ENCODE measurements around the gene CCM2L.

CCM2L gene

DNA sequence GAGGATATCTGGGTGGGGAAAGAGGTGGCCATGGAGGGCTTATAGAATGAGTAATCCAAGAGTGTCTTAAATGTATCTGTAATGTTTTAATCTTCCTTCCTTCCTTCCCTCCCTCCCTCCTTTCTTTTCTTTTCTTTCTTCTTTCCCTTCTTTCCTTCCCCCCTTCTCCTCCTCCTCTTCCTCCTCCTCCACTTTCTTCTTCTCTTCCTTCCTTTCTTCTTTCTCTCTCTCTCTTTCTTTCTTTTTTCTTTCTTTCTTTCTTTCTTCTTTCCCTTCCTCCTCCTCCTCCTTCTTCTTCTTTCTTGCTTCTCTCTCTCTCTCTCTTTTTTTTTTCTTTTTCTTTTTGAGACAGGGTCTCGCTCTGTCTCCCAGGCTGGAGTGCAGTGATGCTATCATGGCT lies 49.0 kb downstream of the CCM2L start:
- no peak for DNase-seq (ENCODE audit: low read depth)

DNA sequence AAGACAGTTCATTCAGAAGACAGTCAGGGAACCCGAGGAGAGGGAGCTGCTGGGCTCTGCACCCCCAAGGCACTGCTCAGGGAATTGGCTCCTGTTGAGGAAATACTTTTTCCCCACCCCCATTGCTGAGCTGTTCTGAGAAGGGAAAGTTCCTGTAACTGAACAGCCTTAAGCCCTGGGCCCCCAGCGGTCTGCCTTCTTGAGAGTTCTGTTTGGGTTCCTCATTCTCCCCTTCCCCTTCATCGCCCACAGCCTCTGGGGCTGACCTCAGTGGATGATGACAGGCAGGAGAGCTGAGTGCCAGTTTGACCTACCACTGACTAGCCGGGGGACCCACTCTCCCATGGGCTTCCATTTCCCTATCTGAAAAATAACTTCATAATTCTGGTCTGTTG lies 52.5 kb downstream of the CCM2L start:
- DNase-seq (ENCODE audit: low read depth), result no peak

DNA sequence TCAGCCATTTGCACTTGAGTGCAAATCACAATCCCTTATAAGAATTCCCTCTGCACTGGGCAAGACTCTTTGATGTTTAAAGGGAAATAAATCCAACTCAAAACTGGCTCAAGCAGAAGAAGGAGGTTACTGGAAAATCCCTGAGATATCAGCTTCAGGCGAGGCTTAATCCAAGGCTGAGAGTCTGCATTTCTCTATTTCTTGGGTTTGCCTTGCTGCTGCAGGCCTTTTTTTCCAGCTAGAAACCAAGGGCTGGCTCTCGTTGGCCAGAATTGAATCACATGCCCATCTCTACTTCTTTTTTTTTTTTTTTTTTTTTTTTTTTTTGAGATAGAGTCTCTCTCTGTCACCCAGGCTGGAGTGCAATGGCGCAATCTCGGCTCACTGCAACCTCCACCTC lies 53.5 kb downstream of the CCM2L start:
- DNase-seq (ENCODE audit: low read depth), result no peak

DNA sequence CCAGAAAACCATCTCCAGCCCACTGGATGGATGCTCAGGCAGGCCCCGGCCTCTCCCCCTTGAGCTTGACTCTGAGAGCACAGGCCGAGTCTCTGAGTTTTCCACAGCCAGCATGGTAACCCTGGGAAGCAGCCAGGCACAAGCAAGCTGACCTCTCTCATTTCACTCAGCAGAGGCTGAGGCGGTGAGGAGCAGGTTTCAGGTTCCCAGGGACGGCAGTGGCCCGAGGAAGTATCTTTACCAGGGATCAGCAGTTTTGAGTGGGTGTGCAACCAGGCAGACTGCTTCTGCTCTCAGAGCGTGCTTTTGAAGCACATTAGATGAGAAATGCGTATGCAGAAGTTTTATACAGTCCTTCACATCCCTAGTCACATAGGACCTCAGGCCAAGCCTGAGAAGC lies 54.4 kb downstream of the CCM2L start:
- no peak for DNase-seq (ENCODE audit: low read depth)

DNA sequence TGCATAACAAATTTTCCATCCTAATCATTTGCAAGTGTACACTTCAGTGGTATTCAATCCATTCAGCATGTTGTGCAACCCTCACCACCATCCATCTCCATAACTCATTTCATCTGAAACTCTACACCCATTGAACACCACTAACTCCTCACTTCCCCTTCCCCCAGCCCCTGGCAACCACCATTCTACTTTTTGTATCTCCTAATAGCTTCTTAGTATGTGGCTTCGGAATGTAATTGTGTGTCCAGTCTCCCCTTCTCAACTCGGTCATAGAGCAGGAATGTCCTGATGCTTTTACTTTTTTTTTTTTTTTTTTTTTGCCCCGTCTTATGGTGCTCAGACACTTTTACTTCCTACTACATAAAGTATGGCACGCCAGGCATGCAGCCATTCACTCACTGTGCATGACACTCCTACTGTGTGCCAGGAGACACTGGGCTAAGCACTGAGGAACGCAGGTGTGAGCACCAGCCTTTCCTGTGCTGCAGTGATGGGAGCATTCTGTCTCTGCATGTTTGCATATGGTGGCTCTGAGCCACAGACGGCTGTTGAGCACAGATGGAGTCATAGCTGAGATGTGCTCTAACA lies 57.1 kb downstream of the CCM2L start:
- DNase-seq (ENCODE audit: low read depth), result no peak

DNA sequence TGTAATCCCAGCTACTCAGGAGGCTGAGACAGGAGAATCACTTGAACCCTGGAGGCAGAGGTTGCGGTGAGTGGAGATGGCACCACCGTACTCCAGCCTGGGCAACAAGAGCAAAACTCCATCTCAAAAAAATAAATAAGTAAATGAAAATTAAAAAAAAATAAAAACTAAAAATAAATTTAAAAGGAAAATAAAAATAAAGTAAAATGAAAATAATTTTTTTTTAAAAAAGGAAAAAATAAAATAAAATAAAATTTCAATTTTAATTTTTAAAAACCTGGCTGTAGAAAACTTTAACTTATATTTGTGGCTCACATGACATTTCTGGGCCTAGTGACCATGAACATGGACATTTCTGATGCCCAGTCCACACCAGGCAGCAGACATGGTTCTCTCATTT lies 57.9 kb downstream of the CCM2L start:
- DNase-seq (ENCODE audit: low read depth), result no peak

DNA sequence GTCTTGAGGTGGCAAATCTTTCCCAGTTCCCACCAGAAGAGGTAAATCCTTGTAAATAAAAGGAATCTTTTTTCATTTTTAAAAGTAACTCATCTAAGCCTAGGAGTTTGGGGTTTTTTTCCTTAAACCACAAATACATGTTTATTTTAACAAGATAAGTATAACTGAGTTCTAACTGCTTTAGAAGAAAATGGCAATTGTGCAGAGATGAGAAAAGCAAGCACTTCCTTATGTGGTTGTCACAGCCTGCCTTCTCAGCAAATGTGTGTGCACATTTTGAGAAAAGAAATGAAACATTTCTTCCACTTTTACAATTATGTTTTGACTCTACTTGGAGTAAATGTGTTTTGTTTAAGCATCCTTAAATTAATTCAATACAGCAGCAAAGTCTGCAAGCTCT lies 59.5 kb downstream of the CCM2L start:
- no peak for DNase-seq (ENCODE audit: low read depth)

DNA sequence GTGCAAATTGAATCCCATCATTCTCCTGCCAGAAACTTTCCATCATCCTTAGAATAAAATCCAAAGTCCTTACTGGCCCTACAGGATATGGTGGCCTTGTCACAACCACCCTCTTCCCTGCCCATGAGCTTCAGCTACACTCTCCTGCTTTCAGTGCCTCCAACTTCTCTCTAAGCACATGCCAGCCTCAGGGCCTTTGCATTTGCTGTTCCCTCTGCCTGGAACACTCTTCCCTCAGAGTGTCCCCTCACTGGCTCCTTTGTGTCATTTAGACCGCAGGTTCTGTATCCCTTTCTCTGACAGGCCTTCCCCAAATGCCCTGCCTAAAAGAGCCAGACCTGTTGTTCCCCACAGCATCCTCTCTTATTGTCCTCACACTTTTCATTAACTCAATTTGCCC lies 60.0 kb downstream of the CCM2L start:
- no peak for DNase-seq (ENCODE audit: low read depth)

DNA sequence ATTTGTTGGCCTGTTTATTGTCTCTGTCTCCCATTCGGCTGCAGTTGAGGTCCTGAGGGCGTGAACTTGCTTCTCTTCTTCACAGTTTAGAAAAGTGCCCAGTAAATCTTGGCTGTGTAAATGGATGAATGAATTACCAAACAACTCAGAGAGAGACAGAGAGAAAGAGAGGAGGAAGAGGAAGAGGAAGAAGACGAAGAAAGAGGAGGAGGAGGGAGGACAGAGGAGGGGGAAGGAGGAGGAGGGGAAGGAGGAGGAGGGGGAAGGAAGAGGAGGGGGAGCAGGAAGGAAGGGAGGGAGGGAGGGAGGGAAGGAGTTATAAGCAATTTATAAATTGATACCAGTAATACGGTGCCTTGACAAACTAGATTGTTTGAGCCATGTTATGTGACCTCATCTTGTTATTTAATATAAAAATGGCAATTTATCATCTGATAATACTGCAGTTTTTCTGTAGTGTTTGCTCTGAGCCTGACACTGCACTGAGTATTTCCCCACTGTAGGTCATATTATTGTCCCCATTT lies 60.5 kb downstream of the CCM2L start:
- DNase-seq (ENCODE audit: low read depth), result no peak

DNA sequence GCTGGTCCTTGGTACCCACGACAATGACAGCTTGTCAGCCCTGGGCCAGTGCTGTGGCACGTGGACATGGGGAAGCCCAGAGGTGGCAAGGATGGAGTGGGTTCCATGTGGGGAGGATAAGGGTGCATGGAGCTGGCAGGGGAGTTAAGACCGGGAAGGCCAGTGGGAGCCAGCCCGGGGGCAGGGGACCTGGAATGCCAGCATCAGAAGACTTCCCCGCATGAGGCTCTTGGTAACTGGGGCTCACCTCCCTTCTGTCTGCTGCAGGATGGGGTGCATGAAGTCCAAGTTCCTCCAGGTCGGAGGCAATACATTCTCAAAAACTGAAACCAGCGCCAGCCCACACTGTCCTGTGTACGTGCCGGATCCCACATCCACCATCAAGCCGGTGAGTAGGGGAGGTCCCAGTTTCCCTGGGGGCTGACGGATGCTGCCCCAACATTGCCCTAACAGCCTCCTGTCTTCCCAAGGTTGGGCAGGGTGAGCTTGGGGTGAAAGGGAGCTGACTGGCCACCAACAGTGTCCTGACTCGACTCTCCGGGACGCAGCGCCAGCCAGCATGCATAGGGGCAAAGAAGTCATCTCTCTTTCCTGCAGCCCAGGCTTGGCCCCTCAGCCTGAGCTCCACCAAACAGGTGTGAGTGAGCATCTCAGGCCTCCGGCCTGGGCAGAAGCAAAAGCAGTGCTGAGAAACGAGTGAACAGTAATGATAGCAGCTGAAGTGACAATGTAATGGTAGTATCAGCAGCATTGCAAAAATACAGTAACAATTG lies 61.3 kb downstream of the CCM2L start:
- DNase-seq (ENCODE audit: low read depth), result no peak

DNA sequence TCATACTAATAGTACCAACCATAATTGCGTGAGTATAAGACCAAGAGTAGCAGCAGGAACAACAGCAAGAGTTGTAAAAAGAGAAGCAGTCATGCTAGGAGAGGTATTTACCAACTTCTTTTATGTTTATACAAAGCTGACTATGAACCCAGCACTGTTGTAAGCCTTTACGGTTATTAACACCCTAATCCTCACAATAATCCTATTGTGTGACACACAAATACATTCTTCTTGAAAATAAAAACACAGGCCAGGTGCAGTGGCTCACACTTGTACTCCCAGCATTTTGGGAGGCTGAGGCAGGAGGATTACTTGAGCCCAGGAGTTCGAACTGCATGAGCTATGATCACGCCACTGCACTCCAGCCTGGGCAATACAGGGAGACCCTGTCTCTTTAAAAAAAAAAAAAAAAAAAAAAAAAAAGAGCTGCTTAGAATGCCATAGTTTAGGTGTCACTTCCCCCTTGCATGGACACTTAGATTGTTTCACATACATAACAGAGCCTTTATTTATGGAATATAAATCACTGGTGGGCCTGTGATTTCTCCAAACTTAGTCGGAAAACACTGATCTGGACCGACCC lies 62.0 kb downstream of the CCM2L start:
- no peak for DNase-seq (ENCODE audit: low read depth)

DNA sequence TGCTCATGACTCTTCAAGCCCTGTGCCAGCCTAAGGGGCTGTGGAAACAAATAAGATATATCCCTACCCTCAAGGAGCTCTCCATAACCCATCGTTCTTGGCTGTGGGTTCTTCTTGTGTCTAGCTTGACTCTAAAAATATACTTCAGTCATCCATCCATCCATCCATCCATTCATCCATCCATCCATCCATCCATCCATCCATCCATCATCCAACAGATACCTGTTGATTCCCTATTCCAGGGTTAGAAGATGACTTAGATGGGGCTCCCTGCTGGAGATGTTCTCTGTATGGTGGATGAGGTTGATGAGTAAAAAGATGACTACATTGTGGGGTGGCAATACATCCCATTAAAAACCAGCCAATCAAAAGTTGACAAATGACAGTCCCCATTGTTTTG lies 65.3 kb downstream of the CCM2L start:
- DNase-seq (ENCODE audit: low read depth), result no peak

DNA sequence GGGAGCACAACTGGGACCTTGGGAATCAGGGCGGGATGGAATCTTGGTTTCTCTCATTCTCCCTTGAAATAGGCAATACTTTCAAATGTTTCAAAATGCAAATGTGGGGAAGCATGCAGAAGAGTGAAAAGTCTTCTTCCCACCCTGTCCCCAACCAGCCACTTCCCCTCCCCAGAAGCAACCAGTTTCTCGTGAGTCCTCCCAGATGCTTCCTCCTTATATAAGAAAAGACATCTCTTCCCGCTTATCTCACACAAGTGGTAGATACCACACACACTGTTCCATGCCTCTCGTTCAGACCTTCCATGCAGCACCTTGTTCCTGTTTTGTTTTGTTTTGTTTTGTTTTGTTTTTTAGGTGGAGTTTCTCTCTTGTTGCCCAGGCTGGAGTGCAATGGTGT lies 67.0 kb downstream of the CCM2L start:
- no peak for DNase-seq (ENCODE audit: low read depth)

DNA sequence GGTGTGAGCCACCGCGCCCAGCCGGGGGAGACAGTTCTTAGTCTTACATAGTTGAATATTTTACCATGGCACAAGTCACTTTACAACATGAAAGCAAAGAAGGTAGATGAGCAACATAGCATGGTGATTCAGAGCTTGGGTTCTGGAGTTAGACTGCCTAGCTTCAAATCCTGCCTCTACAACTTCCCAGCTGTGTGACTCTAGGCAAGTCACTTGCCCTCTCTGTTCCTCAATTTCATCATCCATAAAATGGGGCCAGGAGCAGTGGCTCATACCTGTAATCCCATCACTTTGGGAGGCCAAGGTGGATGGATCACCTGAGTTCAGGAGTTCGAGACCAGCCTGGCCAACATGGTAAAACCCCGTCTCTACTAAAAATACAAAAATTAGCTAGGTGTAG lies 68.1 kb downstream of the CCM2L start:
- no peak for DNase-seq (ENCODE audit: low read depth)

DNA sequence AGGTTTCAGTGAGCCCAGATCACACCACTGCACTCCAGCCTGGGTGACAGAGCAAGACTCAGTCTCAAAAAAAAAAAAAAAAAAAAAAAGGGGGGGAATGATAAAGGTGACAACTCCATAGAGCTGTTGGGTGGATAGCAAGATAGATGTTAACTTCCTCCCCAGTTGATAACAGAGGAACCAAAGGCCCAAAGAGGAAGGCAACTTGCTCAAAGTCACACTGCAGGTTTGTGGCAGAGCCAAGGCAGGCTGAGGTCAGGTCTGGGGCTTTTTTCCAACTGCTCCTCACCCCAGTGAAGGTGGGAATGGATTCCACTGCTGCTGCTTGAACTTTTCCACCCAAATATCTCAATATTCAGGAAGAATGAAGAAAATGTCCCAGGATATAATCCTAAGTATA lies 68.6 kb downstream of the CCM2L start:
- no peak for DNase-seq (ENCODE audit: low read depth)

DNA sequence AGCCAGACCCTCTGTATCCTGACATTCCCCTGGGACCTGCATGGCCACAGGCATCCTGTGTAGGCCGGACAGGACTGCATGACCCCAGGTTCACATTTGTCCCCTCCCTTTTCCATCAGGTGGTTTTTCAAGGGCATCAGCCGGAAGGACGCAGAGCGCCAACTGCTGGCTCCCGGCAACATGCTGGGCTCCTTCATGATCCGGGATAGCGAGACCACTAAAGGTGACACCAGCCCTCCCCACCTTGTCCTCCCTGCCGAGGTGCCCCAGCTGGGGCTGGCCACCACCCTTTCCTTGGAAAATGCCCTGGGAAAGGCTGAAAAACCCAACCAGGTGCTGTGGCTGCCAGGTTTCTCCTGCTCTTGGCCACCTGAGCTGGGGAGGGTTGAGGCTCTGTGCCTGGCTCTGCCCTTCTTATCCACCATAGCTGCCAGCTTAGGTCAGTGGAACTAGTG lies 69.4 kb downstream of the CCM2L start:
- DNase-seq (ENCODE audit: low read depth), result no peak

DNA sequence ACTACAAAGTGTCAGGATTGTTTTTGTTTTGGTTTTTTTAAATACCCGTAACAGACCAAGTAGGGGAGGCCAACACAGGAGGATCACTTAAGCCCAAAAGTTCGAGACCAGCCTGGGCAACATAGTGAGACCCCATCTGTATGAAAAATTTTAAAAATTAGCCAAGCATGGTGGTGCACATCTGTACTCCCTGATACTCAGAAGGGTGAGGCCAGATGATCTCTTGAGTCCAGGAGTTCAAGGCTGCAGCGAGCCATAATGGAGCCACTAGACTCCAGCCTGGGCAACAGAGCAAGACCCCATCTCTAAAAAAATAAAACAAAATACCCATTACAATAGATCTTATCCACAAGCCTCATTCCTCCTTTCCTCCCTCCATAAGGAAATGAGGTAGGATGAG lies 70.5 kb downstream of the CCM2L start:
- no peak for DNase-seq (ENCODE audit: low read depth)
